ENCODE results near the gene EXT2.

EXT2 gene

GRCh38 chr11:44058275-44058674, 37.2 kb upstream of the EXT2 start:
- Histone ChIP-seq H3K4me3 (replicated peaks; ENCODE audit: insufficient read depth, low read length) (no peak overlapping the region), H3K27ac (replicated peaks) (no peak overlapping the region), H3K27me3 (ENCODE audit: insufficient read depth, poor library complexity, severe bottlenecking) (peaks cover 3% of the 10 kb centered on the region)
- no peak for TF ChIP-seq SPI1 (IDR thresholded peaks at IDR 0.05; ENCODE audit: borderline replicate concordance, low read depth)
- TF ChIP-seq CTCF (IDR thresholded peaks at IDR 0.05; ENCODE audit: insufficient read depth, low read length), result no peak
- no peak for DNase-seq (ENCODE audit: low read depth in 1 of 2, low spot score in 1 of 2)

GRCh38 chr11:44065161-44065661, 30.3 kb upstream of the EXT2 start:
- Histone ChIP-seq H3K27me3 (ENCODE audit: insufficient read depth, poor library complexity, severe bottlenecking) (no peaks in the 10 kb centered on the region), H3K27ac (replicated peaks) (no peak overlapping the region), H3K4me3 (replicated peaks; ENCODE audit: insufficient read depth, low read length) (no peak overlapping the region)
- DNase-seq (ENCODE audit: low read depth in 1 of 2, low spot score in 1 of 2), result no peak
- TF ChIP-seq SPI1 (IDR thresholded peaks at IDR 0.05; ENCODE audit: borderline replicate concordance, low read depth) (no peak), REST (IDR thresholded peaks at IDR 0.05; ENCODE audit: insufficient replicate concordance, low read depth) (no peak), GABPA (IDR thresholded peaks at IDR 0.05; ENCODE audit: low read depth) (no peak), CTCF (IDR thresholded peaks at IDR 0.05; ENCODE audit: insufficient read depth, low read length) (no peak), POLR2AphosphoS5 (IDR thresholded peaks at IDR 0.05; ENCODE audit: low read depth) (no peak)

GRCh38 chr11:44065841-44066731, 29.4 kb upstream of the EXT2 start, which contains the start of gene ACCS:
TSS of gene ACCS (plus strand) at chr11:44066270. CDS start at chr11:44067628, 1,358 bp downstream.
- DNase-seq (ENCODE audit: low read depth in 1 of 2, low spot score in 1 of 2), result peak; percentile 49 to 75

More at GRCh38 chr11:44065841-44066731, 29.4 kb upstream of the EXT2 start, which contains the start of gene ACCS:
- TF ChIP-seq CTCF (IDR thresholded peaks at IDR 0.05; ENCODE audit: insufficient read depth, low read length), result peak; percentile 25
- TF ChIP-seq GABPA (IDR thresholded peaks at IDR 0.05; ENCODE audit: low read depth), result no peak
- peak; percentile 47; the same call in 1 of the 2 replicates for TF ChIP-seq SPI1 (IDR thresholded peaks at IDR 0.05; ENCODE audit: borderline replicate concordance, low read depth)
- no peak for TF ChIP-seq REST (IDR thresholded peaks at IDR 0.05; ENCODE audit: insufficient replicate concordance, low read depth)
- no peak for TF ChIP-seq POLR2AphosphoS5 (IDR thresholded peaks at IDR 0.05; ENCODE audit: low read depth)
- H3K27ac ChIP-seq (replicated peaks), result peak within 1 kb of the TSS; percentile 8; the same call in 1 of the 2 replicates
- H3K27me3 ChIP-seq (ENCODE audit: insufficient read depth, poor library complexity, severe bottlenecking), result no peaks in the 10 kb centered on the region
- H3K4me3 ChIP-seq (replicated peaks; ENCODE audit: insufficient read depth, low read length), result peak within 1 kb of the TSS; percentile 45

Data from HL-60 (cell line).